Transverse colon (tissue), 4 donors: ENCODE data around the gene NRXN2. TPM values are rescaled to one million over a fixed set of nuclear protein-coding genes. Genes with fewer than 3 reads are reported as not detected.

Experiments
- DNase-seq: peaks from one replicate; pipeline ENCODE4 v3.0.0-alpha.2; 2019
- H3K27ac ChIP-seq, 4 donors: fragments of 200-600 bp; sonication (generic); 2 replicates each; pipeline ENCODE4 v1.5.1; 2016 to 2018; ENCODE audit warnings: inconsistent platforms in 4 of 4
- H3K27me3 ChIP-seq: fragments of 200-600 bp; sonication (generic); 2 replicates; pipeline ENCODE4 v1.5.1; 2017; ENCODE audit warnings: inconsistent platforms
- H3K36me3 ChIP-seq, 4 donors: fragments of 200-600 bp; sonication (generic); 2 replicates each; pipeline ENCODE4 v1.5.1; 2017 to 2019; ENCODE audit warnings: inconsistent platforms in 4 of 4
- H3K4me1 ChIP-seq, 4 donors: fragments of 200-600 bp; sonication (generic); 2 replicates each; pipeline ENCODE4 v1.5.1; 2017 to 2020; ENCODE audit warnings: inconsistent platforms in 4 of 4
- H3K4me3 ChIP-seq, 4 donors: fragments of 200-600 bp; sonication (generic); 1 replicate in 1 of 4; 2 replicates in 3 of 4; pipeline versions ENCODE4 v1.5.1 to v1.6.1; 2017 to 2019; ENCODE audit warnings: inconsistent platforms in 4 of 4
- H3K9me3 ChIP-seq, 2 donors: fragments of 200-600 bp; sonication (generic); 2 replicates each; pipeline ENCODE4 v1.5.1; 2017 to 2019; ENCODE audit warnings: inconsistent platforms in 2 of 2
- CTCF ChIP-seq, 5 experiments: fragments of 200-600 bp in 3 of 5; fragments of 450-650 bp in 2 of 5; sonication (generic) in 3 of 5; IDR thresholded peaks; 1 replicate in 2 of 5; 2 replicates in 3 of 5; pipeline ENCODE4 v1.5.1; 2016 to 2017; ENCODE audit warnings: antibody characterized with exemption in 5 of 5, inconsistent platforms in 3 of 5, mild to moderate bottlenecking in 2 of 5, moderate library complexity in 1 of 5
- EP300 ChIP-seq: sonication (generic); formaldehyde crosslinking; IDR thresholded peaks from one replicate; pipeline ENCODE4 v1.6.1; 2017; ENCODE audit warnings: antibody characterized with exemption, low read depth
- POLR2A ChIP-seq: fragments of 450-650 bp; IDR thresholded peaks from one replicate; pipeline ENCODE4 v1.6.1; 2016; ENCODE audit warnings: antibody characterized with exemption, mild to moderate bottlenecking, moderate library complexity
- POLR2AphosphoS5 ChIP-seq, 3 donors: sonication (generic); formaldehyde crosslinking; IDR thresholded peaks; one replicate each; pipeline ENCODE4 v1.6.1; 2016; ENCODE audit warnings: antibody characterized with exemption in 3 of 3
- WGBS, 2 donors: methylation state at CpG; one replicate each; pipeline ENCODE4 v1.1.5; 2018; ENCODE audit warnings: low coverage in 1 of 2; 5-methylcytosine and 5-hydroxymethylcytosine counted together
- in situ Hi-C, 4 donors: fragments of 200-750 bp; cut with MboI; loops; one replicate each; pipeline versions ENCODE4 v1.15.0 to v1.15.1; 2017; ENCODE audit warnings: low sequenced_read_pairs in 3 of 4, low pct_ligation_motif_present in 1 of 4, low pct_unique_long_range_greater_than_20kb in 1 of 4
- intact Hi-C: fragments of 100-400 bp; cut with DNase I; formaldehyde crosslinking; loops from one replicate; pipeline ENCODE4 v1.15.1; 2023; ENCODE audit warnings: low total_unique reads
- total RNA-seq, 4 donors: library from RNA; depleted of rRNA; stranded (reverse); fragments of >200 nt; gene quantifications; one replicate each; pipeline ENCODE4 v1.1.0, GENCODE V29; 2016

NRXN2 gene
- total RNA-seq, 4 donors from 2014 or later: 2.9 to 7.4 (median 6.8) TPM

DNA sequence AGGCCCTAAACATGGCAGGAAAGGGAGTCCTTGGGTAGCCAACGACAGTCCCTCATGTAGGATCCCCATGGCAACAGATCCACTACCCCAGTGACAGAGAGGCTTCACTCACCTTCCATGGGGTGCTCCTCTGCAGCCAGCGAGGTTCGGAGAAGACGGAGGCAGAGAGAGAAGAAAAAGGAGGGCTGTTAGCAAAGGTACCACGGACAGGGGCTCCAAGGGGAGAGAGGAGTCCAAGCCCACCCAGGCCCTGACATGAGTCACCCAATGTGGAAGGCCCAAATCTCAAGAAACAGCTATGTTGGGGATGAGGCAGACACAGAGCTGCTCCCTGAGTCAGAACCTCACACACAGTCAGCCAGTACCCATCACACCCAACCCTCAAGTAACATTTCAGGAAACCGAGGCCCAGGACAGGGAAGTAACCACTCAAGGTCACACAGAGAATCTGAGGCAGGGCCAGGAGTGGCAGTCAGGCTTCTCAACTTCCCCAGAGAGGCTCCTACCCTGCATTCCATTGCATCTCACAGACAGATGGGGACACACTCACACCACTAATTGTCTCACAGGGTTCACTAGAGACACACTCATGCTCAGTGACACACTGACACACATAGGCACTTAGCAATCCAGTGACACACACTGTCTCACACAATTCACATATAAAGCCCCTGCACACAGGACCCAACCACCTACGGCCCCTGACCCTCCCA lies 25.2 kb downstream of the NRXN2 start:
- WGBS, 2 donors: 48 to 72% methylated on average over 5 to 7 of the region's 7 CpGs
- H3K9me3 ChIP-seq: no peaks in the 10 kb centered on the region
- TF ChIP-seq POLR2A (no peak), EP300 (no peak), CTCF (IDR thresholded peaks at IDR 0.05) (no peak), POLR2AphosphoS5 (IDR thresholded peaks at IDR 0.05) (no peak)
- no peak overlapping the region for H3K27ac ChIP-seq
- intact Hi-C loops: no loop called here
- no peak for DNase-seq
- H3K27me3 ChIP-seq: peaks cover 41% of the 10 kb centered on the region
- H3K4me3 ChIP-seq: no peak overlapping the region
- in situ Hi-C loops: no loop called here
- no peaks in the 10 kb centered on the region for H3K36me3 ChIP-seq
- no peaks in the 10 kb centered on the region for H3K4me1 ChIP-seq

DNA sequence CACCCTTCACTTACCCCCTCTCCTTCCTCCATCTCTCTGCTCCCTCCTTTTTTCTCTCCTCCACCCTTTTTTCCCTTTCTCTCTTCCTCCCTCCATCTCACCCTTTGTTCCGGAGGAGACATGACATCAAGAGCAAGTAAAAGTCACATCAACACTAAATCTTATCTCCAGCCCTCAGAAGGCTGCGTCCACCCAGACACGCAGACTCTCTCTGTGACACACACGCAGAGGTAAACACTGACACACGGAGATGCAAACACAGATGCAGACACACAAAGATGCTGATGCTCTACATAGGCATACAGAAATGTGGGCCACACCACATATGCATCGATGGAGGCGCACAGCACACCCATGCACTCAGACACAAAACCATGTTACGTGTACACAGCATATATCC lies 27.0 kb downstream of the NRXN2 start:
- Histone ChIP-seq H3K36me3 (no peaks in the 10 kb centered on the region), H3K27me3 (peaks cover 40% of the 10 kb centered on the region), H3K9me3 (no peaks in the 10 kb centered on the region), H3K27ac (no peak overlapping the region), H3K4me1 (no peaks in the 10 kb centered on the region), H3K4me3 (no peak overlapping the region)
- WGBS, 2 donors: 79 to 88% methylated on average over 7 to 8 of the region's 8 CpGs
- in situ Hi-C loops (no loop called here), intact Hi-C loops (no loop called here)
- DNase-seq: no peak
- TF ChIP-seq POLR2A: no peak
- no peak for TF ChIP-seq EP300
- TF ChIP-seq CTCF (IDR thresholded peaks at IDR 0.05): no peak
- TF ChIP-seq POLR2AphosphoS5 (IDR thresholded peaks at IDR 0.05): no peak

DNA sequence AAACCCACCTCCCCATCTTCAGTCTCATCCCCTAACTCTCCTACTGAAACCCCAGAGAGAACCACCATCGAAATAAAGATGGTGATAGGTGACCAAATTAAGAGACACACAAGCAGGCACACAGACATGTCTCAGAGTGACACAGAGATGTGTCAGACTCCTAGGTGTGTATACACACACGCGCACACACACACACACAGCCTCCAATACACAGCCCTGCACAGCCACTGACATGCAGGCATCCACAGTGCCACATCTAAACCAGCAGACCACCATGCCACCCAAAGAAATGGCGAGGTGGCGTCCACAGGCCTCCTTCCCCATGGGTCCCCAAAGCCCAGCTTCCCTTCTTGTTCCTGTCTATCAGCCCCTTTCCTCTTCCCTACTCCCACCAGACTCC lies 27.4 kb downstream of the NRXN2 start:
- in situ Hi-C loops (no loop called here), intact Hi-C loops (no loop called here)
- Histone ChIP-seq H3K27ac (no peak overlapping the region), H3K4me1 (no peaks in the 10 kb centered on the region), H3K27me3 (peaks cover 39% of the 10 kb centered on the region), H3K36me3 (no peaks in the 10 kb centered on the region), H3K4me3 (no peak overlapping the region), H3K9me3 (no peaks in the 10 kb centered on the region)
- no peak for DNase-seq
- WGBS, 2 donors: 92 to 100% methylated on average over 2 to 5 of the region's 5 CpGs
- no peak for TF ChIP-seq EP300
- TF ChIP-seq POLR2A: no peak

DNA sequence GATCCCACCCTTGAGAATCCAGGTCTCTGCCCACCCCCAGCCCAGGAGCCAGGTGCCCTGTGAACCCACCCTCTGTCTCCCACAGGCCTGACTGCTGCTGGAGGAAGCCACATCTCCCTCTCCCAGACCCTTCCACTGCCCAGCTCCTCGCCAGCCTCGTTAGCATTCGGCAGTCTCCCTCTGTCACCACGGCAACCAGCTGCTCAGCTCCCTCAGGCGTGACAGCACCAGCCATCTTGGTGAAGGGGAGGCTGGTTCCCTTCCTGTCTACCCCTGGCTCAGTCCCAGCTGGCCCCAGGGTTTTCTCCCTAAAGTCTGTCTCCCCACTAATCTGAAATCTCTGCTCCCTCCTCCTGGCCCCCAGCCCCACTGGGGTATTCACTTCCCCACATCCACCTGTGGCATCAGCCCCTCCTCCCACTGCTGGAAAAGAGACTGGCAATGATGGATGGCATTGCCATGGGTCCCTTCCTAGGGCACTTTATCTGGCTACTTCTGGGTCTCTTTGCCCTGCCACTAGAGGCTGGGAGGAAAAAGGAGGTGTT lies 28.1 kb downstream of the NRXN2 start:
- no peak overlapping the region for H3K27ac ChIP-seq
- WGBS, 2 donors: 49% methylated on average over 5 of the region's 5 CpGs; no CpG with 5 or more reads in 1 of the 2 donors
- H3K4me1 ChIP-seq: no peaks in the 10 kb centered on the region
- in situ Hi-C loops: no loop called here
- TF ChIP-seq EP300 (no peak), POLR2A (no peak), POLR2AphosphoS5 (IDR thresholded peaks at IDR 0.05) (no peak), CTCF (IDR thresholded peaks at IDR 0.05) (no peak)
- intact Hi-C loops: loop anchor here (5.0 kb wide), 1 partner anchor 1813 kb away; the partner anchor contains the start of gene SLC3A2
- no peak overlapping the region for H3K4me3 ChIP-seq
- H3K9me3 ChIP-seq: no peaks in the 10 kb centered on the region
- DNase-seq: no peak
- H3K27me3 ChIP-seq: peaks cover 39% of the 10 kb centered on the region
- H3K36me3 ChIP-seq: no peaks in the 10 kb centered on the region
